ENCODE data around the gene GGCX. TPM values are rescaled to one million over a fixed set of nuclear protein-coding genes. Genes with fewer than 3 reads are reported as not detected.

Gene GGCX
- total RNA-seq, 2 donors from 2014 or later = 26.3 to 31.2 TPM

DNA sequence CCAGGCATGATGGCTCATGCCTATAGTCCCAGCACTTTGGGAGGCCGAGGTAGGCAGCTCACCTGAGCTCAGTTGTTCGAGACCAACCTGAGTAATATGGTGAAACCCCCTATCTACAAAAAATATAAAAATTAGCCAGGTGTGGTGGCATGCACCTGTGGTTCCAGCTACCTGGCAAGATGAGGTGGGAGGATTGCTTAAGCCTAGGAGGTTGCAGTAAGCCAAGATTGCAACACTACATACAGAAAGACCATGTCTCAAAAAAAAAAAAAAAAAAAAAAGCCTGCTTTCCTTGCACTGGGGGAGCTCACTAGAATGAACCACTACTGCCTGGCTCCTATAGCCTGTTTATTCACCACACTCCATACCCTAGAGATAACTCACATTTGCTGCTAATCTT is 29.7 kb downstream of the GGCX start:
- DNase-seq (ENCODE audit: low spot score) = no peak
- intact Hi-C loops (cut with DNase I) = no loop called here

DNA sequence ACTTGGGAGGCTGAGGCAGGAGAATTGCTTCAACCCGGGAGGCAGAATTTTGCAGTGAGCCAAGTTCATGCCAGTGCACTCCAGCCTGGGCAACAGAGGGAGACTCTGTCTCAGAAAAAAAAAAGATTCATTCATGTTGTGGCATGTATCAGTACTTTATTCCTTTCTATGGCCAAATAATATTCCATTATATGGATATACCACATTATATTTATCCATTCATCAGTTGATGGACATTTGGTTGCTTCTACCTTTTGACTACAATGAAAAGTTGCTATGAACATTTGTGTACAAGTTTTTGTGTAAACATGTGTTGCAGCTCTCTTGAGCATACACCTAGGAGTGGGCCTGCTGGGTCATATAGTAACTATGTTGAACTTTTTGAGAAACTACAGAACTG is 31.5 kb downstream of the GGCX start:
- no peak for DNase-seq (ENCODE audit: low spot score)
- intact Hi-C loops (cut with DNase I) = no loop called here

GRCh38 chr2:85528355-85528754 is 32.9 kb downstream of the GGCX start:
- no peak for DNase-seq (ENCODE audit: low spot score)
- intact Hi-C loops (cut with DNase I) = no loop called here

- no peak for DNase-seq (ENCODE audit: low spot score)
- intact Hi-C loops (cut with DNase I) = no loop called here
Measured at GRCh38 chr2:85527787-85528186, 33.5 kb downstream of the GGCX start.

DNA sequence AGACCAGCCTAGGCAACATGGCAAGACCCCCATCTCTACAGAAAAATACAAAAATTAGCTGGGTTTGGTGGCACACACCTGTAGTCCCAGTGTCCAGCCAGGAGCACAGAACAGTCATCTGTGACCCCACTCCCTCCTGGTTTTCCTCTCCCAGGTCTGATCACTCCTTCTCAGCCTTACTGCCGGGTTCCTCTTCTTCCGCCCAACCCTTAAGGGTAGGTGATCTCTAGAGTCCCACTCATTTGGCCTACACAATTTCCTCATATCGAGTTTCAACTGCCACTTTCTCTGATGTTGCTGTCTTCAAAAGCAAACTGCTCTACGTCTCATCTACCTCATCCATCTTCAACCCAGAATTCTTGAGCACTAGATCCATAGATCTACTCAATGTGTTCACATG is 35.7 kb downstream of the GGCX start:
- no peak for DNase-seq (ENCODE audit: low spot score)
- intact Hi-C loops (cut with DNase I) = no loop called here

GRCh38 chr2:85525029-85525428 is 36.3 kb downstream of the GGCX start:
- DNase-seq (ENCODE audit: low spot score) = no peak
- intact Hi-C loops (cut with DNase I) = no loop called here

DNA sequence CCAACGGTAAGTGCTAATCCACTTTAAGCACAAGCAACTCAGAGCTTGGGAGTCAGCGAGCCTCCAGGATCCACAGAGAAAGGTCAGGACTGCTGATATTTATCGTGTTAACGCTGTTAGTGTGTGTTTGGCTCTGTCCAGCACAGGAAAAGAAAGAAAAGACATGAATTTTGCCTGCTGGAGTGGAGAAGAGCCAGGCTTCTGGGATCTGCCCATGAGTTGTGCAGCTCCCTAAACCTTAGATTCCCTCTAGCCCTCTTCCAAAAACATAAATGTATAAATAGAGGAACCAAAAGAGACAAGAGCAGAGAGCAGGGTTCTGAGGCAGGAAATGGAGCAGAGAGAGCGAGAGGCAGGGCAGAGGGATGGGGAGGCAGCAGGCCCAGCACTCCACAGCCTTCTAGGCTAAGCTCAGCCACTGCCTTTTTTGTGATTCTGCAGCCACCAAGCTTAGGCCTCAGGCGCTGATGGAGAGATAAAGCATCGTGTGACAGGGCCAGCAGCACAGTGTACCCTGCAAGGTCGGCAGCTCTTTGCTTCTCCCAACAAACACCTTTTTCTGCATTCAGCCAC is 36.9 kb downstream of the GGCX start:
- intact Hi-C loops (cut with DNase I) = no loop called here
- DNase-seq (ENCODE audit: low spot score) = no peak

DNA sequence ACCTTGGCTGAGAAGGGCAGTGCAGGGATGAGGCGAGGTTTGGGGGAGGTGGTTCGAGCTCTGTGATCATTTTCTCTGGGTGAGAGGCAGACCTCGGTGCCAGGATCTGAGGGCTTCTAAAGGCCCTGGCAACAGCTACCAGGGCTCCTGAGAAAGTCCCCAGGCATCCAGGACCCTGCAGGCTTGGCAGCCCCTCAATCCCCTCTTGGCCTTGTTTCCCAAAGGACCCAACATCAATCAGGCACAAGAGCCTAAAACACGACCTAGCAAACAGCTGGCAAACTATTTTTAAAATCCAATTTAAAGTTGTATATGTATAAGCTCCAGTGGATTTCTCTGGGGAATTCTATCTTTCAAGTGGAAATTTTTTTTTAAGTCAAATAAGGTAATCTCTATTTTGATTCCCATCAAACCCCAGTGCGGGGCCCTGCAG is 37.4 kb downstream of the GGCX start:
- no peak for DNase-seq (ENCODE audit: low spot score)
- intact Hi-C loops (cut with DNase I) = no loop called here

DNA sequence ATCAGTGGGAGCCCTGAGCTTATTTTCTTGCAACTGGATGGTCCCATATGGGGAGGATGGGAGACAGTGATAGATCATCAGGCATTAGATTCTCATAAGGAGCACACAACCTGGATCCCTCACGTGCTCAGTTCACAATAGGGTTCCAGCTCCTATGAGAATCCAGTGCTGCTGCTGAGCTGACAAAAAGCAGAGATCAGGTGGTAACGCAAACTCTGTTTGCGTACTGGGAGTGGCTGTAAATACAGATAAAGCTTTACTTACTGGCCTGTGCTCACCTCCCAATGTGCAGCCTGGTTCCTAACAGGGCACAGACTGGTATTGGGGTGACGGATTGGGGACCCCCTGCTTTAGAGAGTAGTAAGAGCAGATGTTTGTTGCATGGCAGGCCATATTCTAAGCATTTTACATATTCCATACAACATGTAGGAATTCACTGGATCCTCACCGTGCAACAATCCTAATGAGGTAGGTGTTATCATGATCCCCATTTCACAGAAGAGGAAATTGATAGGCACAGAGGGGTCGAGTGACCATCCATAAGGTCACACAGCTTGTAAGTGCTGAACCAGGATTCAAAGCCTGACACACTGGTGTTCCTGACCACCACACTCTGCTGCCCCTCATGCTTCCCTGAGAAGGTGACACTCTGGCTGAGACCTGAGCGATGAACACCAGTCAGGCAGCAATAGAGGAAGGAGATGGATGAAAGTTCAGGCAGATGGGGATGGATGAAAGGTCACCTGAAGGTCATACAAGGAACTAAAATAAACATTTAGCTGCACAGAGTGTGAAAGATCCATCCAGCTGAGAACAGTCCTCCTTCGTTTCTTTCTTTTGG is 38.0 kb downstream of the GGCX start:
- DNase-seq (ENCODE audit: low spot score) = no peak
- intact Hi-C loops (cut with DNase I) = no loop called here

DNA sequence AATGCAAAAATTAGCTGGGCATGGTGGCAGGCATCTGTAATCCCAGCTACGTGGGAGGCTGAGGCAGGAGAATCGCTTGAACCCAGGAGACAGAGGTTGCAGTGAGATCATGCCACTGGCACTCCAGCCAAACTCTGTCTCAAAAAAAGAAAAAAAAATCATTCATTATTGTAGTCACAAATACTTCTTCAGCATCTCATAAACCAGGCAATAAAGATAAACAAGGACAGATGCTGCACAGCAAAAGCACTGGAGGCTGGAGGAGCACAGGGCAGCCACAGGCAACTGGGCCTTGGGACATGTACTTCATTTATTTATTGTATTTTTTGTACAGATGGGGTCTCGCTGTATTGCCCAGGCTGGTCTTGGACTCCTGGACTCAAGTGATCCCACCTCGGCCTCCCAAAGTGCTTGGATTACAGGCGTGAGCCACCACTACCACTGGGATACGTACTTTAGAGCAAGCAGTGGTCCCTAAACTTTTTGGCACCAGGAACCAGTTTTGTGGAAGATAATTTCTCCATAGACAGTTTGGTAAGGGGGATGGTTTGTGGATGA is 39.1 kb downstream of the GGCX start:
- DNase-seq (ENCODE audit: low spot score) = no peak
- intact Hi-C loops (cut with DNase I) = no loop called here

- DNase-seq (ENCODE audit: low spot score) = no peak
- intact Hi-C loops (cut with DNase I) = no loop called here
Measured at GRCh38 chr2:85516653-85517389, 44.5 kb downstream of the GGCX start.

GRCh38 chr2:85514323-85514722 is 47.0 kb downstream of the GGCX start:
- intact Hi-C loops (cut with DNase I) = no loop called here

GRCh38 chr2:85511008-85511811 is 50.1 kb downstream of the GGCX start:
- DNase-seq (ENCODE audit: low spot score) = no peak
- intact Hi-C loops (cut with DNase I) = no loop called here

More at GRCh38 chr2:85514323-85514722, 47.0 kb downstream of the GGCX start:
- DNase-seq (ENCODE audit: low spot score) = no peak

GRCh38 chr2:85506768-85507181 is 54.5 kb downstream of the GGCX start:
- no peak for DNase-seq (ENCODE audit: low spot score)
- intact Hi-C loops (cut with DNase I) = loop anchor here in 1 of 2 donors (1.0 kb wide), 1 partner anchor 46 kb away; no protein-coding TSS in a partner anchor

DNA sequence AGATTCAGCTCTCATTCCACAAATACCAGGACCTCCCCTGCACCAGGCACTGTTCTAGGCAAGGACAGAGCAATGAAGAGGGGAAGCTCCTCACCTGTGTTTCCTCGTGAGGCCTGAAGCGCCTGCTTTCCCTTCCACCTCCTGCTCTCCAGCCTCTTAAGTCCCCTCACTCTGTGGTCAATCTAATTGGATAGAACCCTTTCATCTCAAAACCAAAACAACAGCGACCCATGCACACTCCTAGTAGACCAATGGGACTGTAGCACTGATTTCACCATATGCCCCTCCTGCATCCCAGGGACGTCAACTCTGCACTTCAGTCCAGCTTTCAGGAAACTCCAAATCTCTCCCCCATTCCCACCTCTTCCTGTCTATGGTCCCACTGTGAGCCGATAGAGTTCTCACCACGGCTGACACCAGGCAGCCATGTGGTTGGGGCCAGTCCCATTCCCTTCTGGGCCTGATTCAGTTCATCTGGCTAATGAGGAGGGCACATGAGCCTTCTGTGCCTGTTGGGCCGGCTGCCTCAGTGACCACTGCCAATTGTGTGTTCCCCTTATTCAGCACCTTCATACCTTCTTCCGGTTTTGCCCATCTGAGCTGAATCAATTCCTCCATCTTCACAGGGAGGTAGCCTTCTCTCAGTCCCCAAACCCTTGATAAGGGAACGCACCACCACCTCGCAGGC is 55.6 kb downstream of the GGCX start:
- intact Hi-C loops (cut with DNase I) = no loop called here
- DNase-seq (ENCODE audit: low spot score) = no peak

GRCh38 chr2:85504778-85505261 is 56.5 kb downstream of the GGCX start:
- DNase-seq (ENCODE audit: low spot score) = peak; percentile 84
- intact Hi-C loops (cut with DNase I) = no loop called here

GRCh38 chr2:85503851-85504777 is 57.2 kb downstream of the GGCX start:
- DNase-seq (ENCODE audit: low spot score) = no peak
- intact Hi-C loops (cut with DNase I) = no loop called here

Measured in posterior vena cava (tissue), 2 donors.